Medulla oblongata (tissue), 1 donor: ENCODE measurements around the gene BCAS3.

Experiments
- DNase-seq: peaks from one replicate; pipeline ENCODE4 v3.0.0-alpha.2; 2015; ENCODE audit errors: extremely low spot score

The BCAS3 gene

DNA sequence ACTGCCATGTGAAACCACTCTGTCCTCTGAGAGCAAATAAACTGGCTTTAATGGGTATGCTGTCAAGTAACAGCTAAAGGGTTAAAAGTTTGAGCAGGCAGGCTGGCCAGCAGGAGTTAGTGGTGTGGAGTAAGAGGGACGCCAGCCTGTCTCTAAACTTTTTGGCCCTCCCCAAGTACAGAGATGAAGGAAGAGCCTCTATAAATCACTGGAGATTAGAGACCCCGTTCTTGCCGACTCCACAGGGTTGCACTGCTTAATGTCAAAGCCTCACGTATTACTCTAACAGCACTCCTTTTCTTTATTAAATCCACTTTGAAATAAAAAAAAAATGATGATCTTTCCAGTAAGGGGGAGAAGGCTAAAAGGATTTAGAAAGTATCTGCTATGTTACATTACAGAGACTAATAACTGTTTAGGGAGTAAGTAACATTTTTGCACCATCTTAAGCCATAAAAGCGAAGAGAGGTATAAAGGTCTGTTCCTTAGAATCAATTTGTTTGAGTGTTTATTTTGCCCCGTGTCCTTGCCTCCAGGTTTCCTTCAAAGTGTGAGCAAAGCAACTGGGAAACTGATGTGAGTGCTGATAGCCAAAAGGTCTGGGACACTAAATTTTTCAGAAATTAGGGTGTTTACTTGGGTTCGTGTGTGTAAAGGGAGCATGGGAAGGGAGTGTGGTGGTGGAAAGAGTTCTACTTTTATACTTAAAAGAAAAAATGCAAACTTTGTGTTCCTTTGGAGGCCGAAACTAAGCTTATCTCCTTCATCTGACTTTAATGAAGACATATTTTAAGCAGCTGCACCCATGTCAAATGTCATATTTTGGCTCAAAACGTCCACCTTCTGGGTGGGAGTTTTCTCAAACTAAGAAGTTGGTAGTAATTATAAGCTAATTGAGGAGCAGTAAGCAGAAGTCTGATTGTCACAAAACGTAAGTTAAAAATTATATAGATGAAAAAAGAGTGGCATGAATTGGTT, 612.0 kb downstream of the BCAS3 start:
- DNase-seq, result no peak

DNA sequence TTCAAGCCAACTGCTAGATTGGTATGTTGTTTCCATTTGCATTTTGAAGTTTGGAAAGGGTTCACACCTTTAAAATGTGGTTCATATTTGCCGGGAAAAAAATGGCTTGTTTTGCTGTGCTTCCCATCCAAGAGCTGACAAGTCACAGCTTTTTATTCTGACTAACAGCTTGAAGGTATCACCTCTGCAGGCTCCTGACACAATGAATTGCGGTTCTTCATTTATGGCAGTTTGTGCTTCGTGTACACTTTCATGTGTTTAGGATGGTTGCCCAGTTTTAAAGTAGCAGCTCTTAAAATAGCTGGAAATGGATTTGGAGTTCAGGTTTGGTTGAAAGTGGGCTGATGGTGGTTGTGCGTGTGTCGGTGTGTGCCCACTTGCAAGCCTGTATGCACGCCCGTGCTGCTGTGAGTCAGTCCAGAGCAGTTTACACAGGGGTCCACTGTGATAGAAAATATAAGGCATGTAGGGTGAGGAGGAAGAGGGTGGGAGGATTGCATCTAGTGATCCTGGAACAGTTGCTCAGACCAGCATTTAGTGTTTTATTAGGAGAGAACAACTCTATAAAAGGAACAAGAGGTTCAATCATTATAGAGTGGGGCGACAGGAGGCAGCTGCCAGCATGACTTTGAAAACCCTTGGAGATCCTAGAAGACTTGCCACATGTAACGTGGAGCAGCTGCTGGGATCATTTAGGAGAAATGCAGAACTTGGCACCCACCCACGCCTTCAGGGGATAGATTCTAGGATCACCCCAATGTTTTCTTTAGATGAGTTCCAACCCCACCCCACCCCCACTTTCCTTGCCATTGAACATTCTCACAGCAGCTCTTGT, 614.0 kb downstream of the BCAS3 start:
- DNase-seq, result no peak

- DNase-seq, result no peak
Measured at GRCh38 chr17:61294286-61294685, 616.6 kb downstream of the BCAS3 start.

- DNase-seq, result no peak
Measured at GRCh38 chr17:61294777-61295176, 617.1 kb downstream of the BCAS3 start.

GRCh38 chr17:61296058-61296457, 618.4 kb downstream of the BCAS3 start:
- DNase-seq, result no peak

GRCh38 chr17:61299517-61300513, 622.2 kb downstream of the BCAS3 start:
- no peak for DNase-seq

- DNase-seq, result no peak
Measured at GRCh38 chr17:61302953-61303816, 625.5 kb downstream of the BCAS3 start.

GRCh38 chr17:61303817-61304096, 626.1 kb downstream of the BCAS3 start:
- no peak for DNase-seq

- no peak for DNase-seq
Measured at GRCh38 chr17:61305024-61305423, 627.4 kb downstream of the BCAS3 start.

DNA sequence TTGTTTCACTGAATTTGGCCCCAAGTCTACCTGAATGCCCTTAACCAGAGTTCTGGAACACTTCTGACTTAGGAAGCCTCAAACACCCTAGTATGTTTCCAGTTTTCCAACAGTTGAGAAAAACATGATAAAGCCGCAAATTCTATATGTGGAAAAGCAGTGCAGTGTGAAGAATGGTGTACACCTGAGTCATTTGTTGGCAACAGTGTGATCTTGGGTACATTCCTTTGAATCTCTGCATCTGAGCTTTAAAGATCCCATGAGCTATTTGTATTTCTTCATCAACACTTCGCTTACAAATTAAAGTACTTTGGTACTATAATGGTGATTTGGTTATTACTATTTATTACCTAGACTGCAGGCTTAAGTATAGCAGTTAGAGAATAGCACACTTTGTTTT, 628.4 kb downstream of the BCAS3 start:
- no peak for DNase-seq

- no peak for DNase-seq
Measured at GRCh38 chr17:61307905-61308886, 630.5 kb downstream of the BCAS3 start.

- no peak for DNase-seq
Measured at GRCh38 chr17:61309362-61310256, 632.0 kb downstream of the BCAS3 start.

DNA sequence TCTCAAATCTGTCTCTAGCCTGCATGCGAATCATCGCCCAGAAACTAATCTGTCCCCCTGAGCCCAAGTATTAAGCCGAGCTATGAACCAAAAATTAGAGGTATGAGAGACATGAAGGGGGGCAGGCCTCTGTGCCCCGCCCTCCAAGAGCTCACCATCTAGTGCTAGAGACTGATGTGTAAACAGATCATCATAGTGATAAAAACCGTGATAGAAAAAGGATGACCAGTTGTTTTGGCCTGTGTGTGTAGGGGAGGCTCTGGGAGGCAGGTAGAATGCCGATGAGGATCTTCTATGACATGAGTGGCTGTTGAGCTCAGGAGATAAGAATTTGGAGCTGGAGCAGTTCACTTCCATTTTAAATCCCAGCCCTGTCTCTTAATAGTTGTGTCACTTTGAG, 632.9 kb downstream of the BCAS3 start:
- DNase-seq, result no peak

GRCh38 chr17:61312406-61313295, 635.0 kb downstream of the BCAS3 start:
- DNase-seq, result no peak

DNA sequence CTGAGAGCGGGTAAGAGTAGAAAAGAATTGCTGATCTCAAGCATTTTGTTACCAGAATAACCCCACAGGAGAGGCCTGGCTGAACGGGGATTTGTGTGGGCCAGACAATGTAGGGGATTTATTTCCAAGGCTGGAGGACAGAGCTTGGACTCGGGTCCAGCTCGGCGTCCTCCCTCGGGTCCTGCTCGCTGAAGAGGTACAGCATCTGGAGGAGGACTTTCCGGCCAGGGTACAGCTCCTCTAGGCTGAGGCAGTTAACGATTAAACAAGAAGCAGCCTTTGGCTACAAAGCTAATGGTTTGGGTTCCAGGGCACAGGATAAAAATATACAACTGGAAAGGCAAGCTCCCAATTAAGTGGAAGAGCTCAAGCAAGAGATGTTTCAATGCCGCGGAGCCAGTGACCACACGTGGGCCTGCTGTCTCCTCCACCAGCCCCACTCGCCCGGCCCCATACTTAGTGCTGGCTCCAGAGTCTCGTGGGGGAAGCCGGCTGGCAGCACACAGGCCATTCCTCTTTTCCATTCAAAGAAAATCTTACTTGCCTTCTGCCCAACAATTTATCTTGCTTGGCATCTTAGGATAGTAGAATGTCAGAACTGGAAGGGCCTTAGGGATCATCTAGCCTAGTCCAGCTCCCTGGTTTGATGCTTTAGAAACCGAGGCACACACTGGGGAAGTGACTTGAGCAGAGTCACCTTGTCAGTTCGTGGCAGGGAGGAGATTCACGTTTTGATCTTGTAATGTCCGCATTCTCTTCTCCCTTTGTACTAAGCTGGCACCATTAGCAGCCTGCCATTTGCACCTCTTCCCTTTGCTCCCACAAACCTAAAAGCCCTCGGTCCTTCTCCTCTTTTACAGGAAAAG, 636.0 kb downstream of the BCAS3 start:
- DNase-seq, result no peak

- peak; percentile 81 for DNase-seq
Measured at GRCh38 chr17:61314368-61315078, 636.9 kb downstream of the BCAS3 start.
